Neutrophil (primary cell): Measurements from ENCODE around the gene NFKBIE.

Source experiments
- H3K27ac ChIP-seq: fragments of 200-600 bp; sonication (generic); 2 replicates; pipeline ENCODE4 v1.5.1; 2016; ENCODE audit warnings: mild to moderate bottlenecking, moderate library complexity
- H3K27me3 ChIP-seq: fragments of 200-600 bp; sonication (generic); 2 replicates; pipeline ENCODE4 v1.6.0; 2016; ENCODE audit warnings: mild to moderate bottlenecking
- H3K36me3 ChIP-seq: fragments of 200-600 bp; sonication (generic); 2 replicates; pipeline ENCODE4 v1.5.1; 2017
- H3K4me1 ChIP-seq, 2 experiments: fragments of 200-600 bp in 1 of 2; sonication (generic) in 1 of 2; 1 replicate in 1 of 2; 2 replicates in 1 of 2; pipeline versions ENCODE4 v1.5.1 to v1.6.1; 2013 to 2016; ENCODE audit warnings: low read depth in 1 of 2, low read length in 1 of 2, mild to moderate bottlenecking in 1 of 2, moderate library complexity in 1 of 2; ENCODE audit not compliant: control insufficient read depth in 1 of 2, insufficient read depth in 1 of 2
- H3K4me3 ChIP-seq, 2 experiments: fragments of 200-600 bp in 1 of 2; sonication (generic) in 1 of 2; 1 replicate in 1 of 2; 2 replicates in 1 of 2; pipeline ENCODE4 v1.5.1; 2013 to 2016; ENCODE audit warnings: low read depth in 1 of 2, low read length in 1 of 2, mild to moderate bottlenecking in 1 of 2, moderate library complexity in 1 of 2
- H3K9me3 ChIP-seq: fragments of 200-600 bp; sonication (generic); 2 replicates; pipeline ENCODE4 v1.5.1; 2016
- TF ChIP-seq, protein P1 (sequence below): fragments of 200-600 bp; sonication (generic); IDR thresholded peaks from 2 replicates; pipeline ENCODE4 v1.5.1; 2016; ENCODE audit warnings: antibody characterized with exemption

NFKBIE gene

DNA sequence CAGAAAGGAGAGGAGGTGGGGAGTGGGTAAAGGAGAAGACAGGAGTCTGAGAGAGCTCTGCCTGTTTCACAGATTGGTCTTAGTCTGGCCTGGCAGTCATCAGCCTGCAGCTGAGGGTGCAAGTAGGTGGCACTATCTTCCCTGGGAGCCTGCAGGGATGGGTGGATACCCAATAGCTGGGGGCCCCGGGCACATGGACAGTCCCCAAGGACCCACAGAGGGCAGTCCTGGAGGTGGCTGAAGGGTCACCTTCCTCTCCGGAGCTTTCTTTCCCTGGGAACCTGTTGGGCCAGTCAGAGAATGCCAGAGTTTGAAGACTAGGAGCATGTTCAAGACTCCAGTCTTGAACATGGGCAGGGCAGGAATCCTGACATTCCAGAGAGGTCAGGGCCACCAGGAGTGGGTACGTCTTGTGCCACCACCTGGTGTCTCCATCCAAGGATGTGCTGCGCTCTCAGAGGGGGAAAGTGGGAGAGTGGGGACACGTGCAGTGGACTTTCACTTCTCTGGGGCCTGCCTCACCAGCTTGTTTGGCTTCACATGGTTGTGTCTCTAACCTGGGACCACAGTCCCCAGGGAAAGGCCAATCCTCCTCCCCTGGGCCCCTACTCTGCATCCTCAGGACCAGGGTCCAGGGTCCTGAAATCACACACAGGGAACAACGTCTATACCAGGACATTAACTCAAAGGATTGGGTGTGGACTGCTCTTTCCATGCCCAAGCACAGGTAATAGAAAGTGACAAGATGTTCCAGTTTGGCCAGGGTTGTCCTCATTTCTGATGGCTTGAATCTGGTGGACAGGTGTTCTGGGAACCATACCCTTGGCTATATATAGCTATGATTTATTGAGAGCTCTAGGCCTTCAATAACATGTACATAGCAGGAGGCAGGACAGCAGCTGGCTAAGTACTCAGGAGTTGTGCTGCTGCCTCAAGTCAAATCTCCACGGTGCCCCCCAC lies 29.8 kb upstream of the NFKBIE start:
- peaks cover 8 to 14% of the 10 kb centered on the region in 2 experiments for H3K4me1 ChIP-seq
- peaks cover 87% of the 10 kb centered on the region for H3K27me3 ChIP-seq
- H3K4me3 ChIP-seq, result no peak overlapping the region
- TF ChIP-seq, protein P1, sequence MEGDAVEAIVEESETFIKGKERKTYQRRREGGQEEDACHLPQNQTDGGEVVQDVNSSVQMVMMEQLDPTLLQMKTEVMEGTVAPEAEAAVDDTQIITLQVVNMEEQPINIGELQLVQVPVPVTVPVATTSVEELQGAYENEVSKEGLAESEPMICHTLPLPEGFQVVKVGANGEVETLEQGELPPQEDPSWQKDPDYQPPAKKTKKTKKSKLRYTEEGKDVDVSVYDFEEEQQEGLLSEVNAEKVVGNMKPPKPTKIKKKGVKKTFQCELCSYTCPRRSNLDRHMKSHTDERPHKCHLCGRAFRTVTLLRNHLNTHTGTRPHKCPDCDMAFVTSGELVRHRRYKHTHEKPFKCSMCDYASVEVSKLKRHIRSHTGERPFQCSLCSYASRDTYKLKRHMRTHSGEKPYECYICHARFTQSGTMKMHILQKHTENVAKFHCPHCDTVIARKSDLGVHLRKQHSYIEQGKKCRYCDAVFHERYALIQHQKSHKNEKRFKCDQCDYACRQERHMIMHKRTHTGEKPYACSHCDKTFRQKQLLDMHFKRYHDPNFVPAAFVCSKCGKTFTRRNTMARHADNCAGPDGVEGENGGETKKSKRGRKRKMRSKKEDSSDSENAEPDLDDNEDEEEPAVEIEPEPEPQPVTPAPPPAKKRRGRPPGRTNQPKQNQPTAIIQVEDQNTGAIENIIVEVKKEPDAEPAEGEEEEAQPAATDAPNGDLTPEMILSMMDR, result no peak
- H3K9me3 ChIP-seq, result no peaks in the 10 kb centered on the region
- H3K36me3 ChIP-seq, result peaks cover 1% of the 10 kb centered on the region
- H3K27ac ChIP-seq, result no peak overlapping the region

GRCh38 chr6:44292661-44293365 lies 27.5 kb upstream of the NFKBIE start:
- Histone ChIP-seq H3K4me1 (peaks cover 8 to 10% of the 10 kb centered on the region in 2 experiments), H3K4me3 (no peak overlapping the region), H3K27me3 (peaks cover 97% of the 10 kb centered on the region), H3K36me3 (no peaks in the 10 kb centered on the region), H3K27ac (no peak overlapping the region), H3K9me3 (no peaks in the 10 kb centered on the region)
- TF ChIP-seq, protein P1, result no peak

DNA sequence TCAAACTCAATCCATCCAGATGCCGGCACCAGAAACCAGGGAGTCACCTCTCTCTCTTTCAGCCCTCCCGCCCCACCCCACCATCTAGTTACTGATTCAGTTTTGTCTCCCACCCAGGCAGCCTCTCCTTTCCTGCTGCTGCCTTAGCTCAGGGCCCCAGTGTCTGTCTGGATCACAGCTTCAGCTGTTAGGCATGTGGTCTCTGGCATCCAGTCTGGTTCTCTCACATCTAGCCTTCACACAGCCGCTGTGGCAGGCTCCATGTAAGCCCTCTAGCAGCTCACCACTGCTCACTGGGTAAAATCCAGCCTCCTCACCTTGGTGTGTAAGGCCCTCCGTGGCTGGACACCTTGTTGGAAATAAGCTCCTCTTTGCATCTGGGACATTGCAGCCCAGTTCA lies 26.5 kb upstream of the NFKBIE start:
- Histone ChIP-seq H3K27ac (no peak overlapping the region), H3K4me1 (peaks cover 0 to under 1% of the 10 kb centered on the region in 2 experiments), H3K36me3 (no peaks in the 10 kb centered on the region), H3K4me3 (no peak overlapping the region), H3K9me3 (no peaks in the 10 kb centered on the region), H3K27me3 (peaks cover 97% of the 10 kb centered on the region)
- TF ChIP-seq, protein P1, result no peak

GRCh38 chr6:44289726-44290260 lies 24.4 kb upstream of the NFKBIE start:
- Histone ChIP-seq H3K4me1 (peaks cover 3 to 5% of the 10 kb centered on the region in 2 experiments), H3K36me3 (no peaks in the 10 kb centered on the region), H3K4me3 (no peak overlapping the region), H3K9me3 (no peaks in the 10 kb centered on the region), H3K27me3 (peaks cover 84% of the 10 kb centered on the region), H3K27ac (no peak overlapping the region)
- TF ChIP-seq, protein P1, result no peak

DNA sequence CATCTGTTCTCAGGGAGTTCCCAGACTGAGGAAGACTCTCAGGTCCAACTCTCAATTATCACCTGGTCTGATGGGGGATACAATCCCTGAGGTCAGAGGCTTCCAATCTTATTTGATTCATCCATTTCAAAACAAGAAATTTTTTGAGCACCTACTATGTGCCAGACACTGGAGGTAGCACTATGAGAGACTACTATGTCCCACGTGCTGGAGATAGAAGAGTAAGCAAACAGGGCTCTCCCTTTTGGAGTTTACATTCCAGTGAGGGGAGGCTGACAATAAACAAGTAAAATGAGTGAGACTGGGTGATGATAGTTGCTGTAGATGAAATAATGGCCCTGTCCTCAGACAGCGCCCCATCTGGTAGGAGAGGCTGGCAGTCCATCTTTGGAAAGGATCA lies 21.4 kb upstream of the NFKBIE start:
- Histone ChIP-seq H3K4me1 (peaks cover 26 to 28% of the 10 kb centered on the region in 2 experiments), H3K36me3 (no peaks in the 10 kb centered on the region), H3K9me3 (no peaks in the 10 kb centered on the region), H3K27ac (no peak overlapping the region), H3K4me3 (no peak overlapping the region), H3K27me3 (peaks cover 58% of the 10 kb centered on the region)
- TF ChIP-seq, protein P1, result no peak
